ENCODE measurements around the gene FMO2. TPM values are rescaled to one million over a fixed set of nuclear protein-coding genes. Genes with fewer than 3 reads are reported as not detected.

FMO2 gene
- total RNA-seq, 1 donor = 0.45 TPM

- H3K4me3 ChIP-seq (ENCODE audit: low read depth, low read length) = no peak overlapping the region
- DNase-seq (ENCODE audit: low read depth) = no peak
- TF ChIP-seq, protein P1, sequence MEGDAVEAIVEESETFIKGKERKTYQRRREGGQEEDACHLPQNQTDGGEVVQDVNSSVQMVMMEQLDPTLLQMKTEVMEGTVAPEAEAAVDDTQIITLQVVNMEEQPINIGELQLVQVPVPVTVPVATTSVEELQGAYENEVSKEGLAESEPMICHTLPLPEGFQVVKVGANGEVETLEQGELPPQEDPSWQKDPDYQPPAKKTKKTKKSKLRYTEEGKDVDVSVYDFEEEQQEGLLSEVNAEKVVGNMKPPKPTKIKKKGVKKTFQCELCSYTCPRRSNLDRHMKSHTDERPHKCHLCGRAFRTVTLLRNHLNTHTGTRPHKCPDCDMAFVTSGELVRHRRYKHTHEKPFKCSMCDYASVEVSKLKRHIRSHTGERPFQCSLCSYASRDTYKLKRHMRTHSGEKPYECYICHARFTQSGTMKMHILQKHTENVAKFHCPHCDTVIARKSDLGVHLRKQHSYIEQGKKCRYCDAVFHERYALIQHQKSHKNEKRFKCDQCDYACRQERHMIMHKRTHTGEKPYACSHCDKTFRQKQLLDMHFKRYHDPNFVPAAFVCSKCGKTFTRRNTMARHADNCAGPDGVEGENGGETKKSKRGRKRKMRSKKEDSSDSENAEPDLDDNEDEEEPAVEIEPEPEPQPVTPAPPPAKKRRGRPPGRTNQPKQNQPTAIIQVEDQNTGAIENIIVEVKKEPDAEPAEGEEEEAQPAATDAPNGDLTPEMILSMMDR (IDR thresholded peaks at IDR 0.05; ENCODE audit: insufficient read depth, low read length) = no peak
These were observed 21.3 kb downstream of the FMO2 start for GRCh38 chr1:171206204-171206977.

GRCh38 chr1:171206978-171207355 is 21.9 kb downstream of the FMO2 start:
- no peak overlapping the region for H3K4me3 ChIP-seq (ENCODE audit: low read depth, low read length)
- DNase-seq (ENCODE audit: low read depth) = no peak
- TF ChIP-seq, protein P1 (IDR thresholded peaks at IDR 0.05; ENCODE audit: insufficient read depth, low read length) = no peak

DNA sequence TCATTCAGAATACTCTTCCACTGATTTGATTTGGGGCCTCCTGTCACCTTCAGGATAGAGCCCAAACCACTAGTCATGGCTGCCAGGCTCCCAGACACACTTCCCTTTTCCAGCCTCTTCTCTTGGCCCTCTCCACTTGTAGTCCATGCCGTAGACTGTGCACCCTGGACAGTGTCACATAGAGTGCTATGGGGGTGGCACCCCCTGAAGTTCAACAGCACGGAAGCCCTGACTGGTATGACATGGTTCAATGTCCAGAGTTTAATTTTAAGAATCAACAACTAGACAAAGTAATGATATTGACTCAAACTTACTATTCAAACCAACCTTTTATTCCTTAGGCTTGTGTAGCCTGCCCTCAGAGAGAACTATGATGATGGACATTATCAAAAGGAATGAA is 22.3 kb downstream of the FMO2 start:
- no peak overlapping the region for H3K4me3 ChIP-seq (ENCODE audit: low read depth, low read length)
- TF ChIP-seq, protein P1 (IDR thresholded peaks at IDR 0.05; ENCODE audit: insufficient read depth, low read length) = no peak
- DNase-seq (ENCODE audit: low read depth) = no peak

GRCh38 chr1:171210355-171210754 is 25.3 kb downstream of the FMO2 start:
- no peak overlapping the region for H3K4me3 ChIP-seq (ENCODE audit: low read depth, low read length)
- TF ChIP-seq, protein P1 (IDR thresholded peaks at IDR 0.05; ENCODE audit: insufficient read depth, low read length) = no peak
- peak; percentile 63 for DNase-seq (ENCODE audit: low read depth)

GRCh38 chr1:171212607-171213351 is 27.7 kb downstream of the FMO2 start:
- no peak for DNase-seq (ENCODE audit: low read depth)
- TF ChIP-seq, protein P1 (IDR thresholded peaks at IDR 0.05; ENCODE audit: insufficient read depth, low read length) = no peak
- H3K4me3 ChIP-seq (ENCODE audit: low read depth, low read length) = no peak overlapping the region

- H3K4me3 ChIP-seq (ENCODE audit: low read depth, low read length) = no peak overlapping the region
- DNase-seq (ENCODE audit: low read depth) = no peak
- TF ChIP-seq, protein P1 (IDR thresholded peaks at IDR 0.05; ENCODE audit: insufficient read depth, low read length) = no peak
These were observed 28.7 kb downstream of the FMO2 start for GRCh38 chr1:171213559-171214454.

Measured in fibroblast of the aortic adventitia (primary cell).